Neutrophil (primary cell): ENCODE measurements around the gene PRDM5.

Source experiments
- H3K27ac ChIP-seq: fragments of 200-600 bp; sonication (generic); 2 replicates; pipeline ENCODE4 v1.5.1; 2016; ENCODE audit warnings: mild to moderate bottlenecking, moderate library complexity
- H3K27me3 ChIP-seq: fragments of 200-600 bp; sonication (generic); 2 replicates; pipeline ENCODE4 v1.6.0; 2016; ENCODE audit warnings: mild to moderate bottlenecking
- H3K36me3 ChIP-seq: fragments of 200-600 bp; sonication (generic); 2 replicates; pipeline ENCODE4 v1.5.1; 2017
- H3K4me1 ChIP-seq, 2 experiments: fragments of 200-600 bp in 1 of 2; sonication (generic) in 1 of 2; 1 replicate in 1 of 2; 2 replicates in 1 of 2; pipeline versions ENCODE4 v1.5.1 to v1.6.1; 2013 to 2016; ENCODE audit warnings: low read depth in 1 of 2, low read length in 1 of 2, mild to moderate bottlenecking in 1 of 2, moderate library complexity in 1 of 2; ENCODE audit not compliant: control insufficient read depth in 1 of 2, insufficient read depth in 1 of 2
- H3K4me3 ChIP-seq, 2 experiments: fragments of 200-600 bp in 1 of 2; sonication (generic) in 1 of 2; 1 replicate in 1 of 2; 2 replicates in 1 of 2; pipeline ENCODE4 v1.5.1; 2013 to 2016; ENCODE audit warnings: low read depth in 1 of 2, low read length in 1 of 2, mild to moderate bottlenecking in 1 of 2, moderate library complexity in 1 of 2
- H3K9me3 ChIP-seq: fragments of 200-600 bp; sonication (generic); 2 replicates; pipeline ENCODE4 v1.5.1; 2016
- TF ChIP-seq, protein P1 (sequence below): fragments of 200-600 bp; sonication (generic); IDR thresholded peaks from 2 replicates; pipeline ENCODE4 v1.5.1; 2016; ENCODE audit warnings: antibody characterized with exemption

PRDM5 gene

GRCh38 chr4:120760047-120760446, 162.5 kb downstream of the PRDM5 start:
- Histone ChIP-seq H3K27me3 (no peaks in the 10 kb centered on the region), H3K9me3 (no peaks in the 10 kb centered on the region), H3K4me3 (no peak overlapping the region), H3K27ac (no peak overlapping the region), H3K4me1 (no peaks in the 10 kb centered on the region), H3K36me3 (peaks cover 12% of the 10 kb centered on the region)
- TF ChIP-seq, protein P1, sequence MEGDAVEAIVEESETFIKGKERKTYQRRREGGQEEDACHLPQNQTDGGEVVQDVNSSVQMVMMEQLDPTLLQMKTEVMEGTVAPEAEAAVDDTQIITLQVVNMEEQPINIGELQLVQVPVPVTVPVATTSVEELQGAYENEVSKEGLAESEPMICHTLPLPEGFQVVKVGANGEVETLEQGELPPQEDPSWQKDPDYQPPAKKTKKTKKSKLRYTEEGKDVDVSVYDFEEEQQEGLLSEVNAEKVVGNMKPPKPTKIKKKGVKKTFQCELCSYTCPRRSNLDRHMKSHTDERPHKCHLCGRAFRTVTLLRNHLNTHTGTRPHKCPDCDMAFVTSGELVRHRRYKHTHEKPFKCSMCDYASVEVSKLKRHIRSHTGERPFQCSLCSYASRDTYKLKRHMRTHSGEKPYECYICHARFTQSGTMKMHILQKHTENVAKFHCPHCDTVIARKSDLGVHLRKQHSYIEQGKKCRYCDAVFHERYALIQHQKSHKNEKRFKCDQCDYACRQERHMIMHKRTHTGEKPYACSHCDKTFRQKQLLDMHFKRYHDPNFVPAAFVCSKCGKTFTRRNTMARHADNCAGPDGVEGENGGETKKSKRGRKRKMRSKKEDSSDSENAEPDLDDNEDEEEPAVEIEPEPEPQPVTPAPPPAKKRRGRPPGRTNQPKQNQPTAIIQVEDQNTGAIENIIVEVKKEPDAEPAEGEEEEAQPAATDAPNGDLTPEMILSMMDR, result no peak

DNA sequence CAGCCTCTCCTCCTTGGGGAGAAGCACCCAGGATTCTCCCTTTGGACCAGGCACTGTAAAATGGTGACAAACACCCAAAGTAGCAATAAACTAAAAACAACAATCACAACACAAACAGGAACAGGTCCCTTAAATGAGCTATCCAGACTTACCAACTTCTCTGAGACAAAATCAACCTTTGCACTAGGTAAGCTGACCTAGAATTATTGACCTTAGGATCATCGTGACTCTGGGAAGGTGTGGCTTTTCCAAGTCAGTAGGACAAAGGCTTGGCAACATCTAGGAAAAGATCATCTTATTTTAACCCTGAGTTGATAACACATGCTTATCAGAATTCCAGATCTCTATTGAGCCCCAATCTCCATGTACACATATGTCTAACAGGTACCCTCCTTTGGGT, 166.7 kb downstream of the PRDM5 start:
- no peak overlapping the region for H3K4me3 ChIP-seq
- H3K27me3 ChIP-seq, result no peaks in the 10 kb centered on the region
- H3K4me1 ChIP-seq, result peaks cover 0 to 4% of the 10 kb centered on the region in 2 experiments
- H3K36me3 ChIP-seq, result peaks cover 21% of the 10 kb centered on the region
- H3K27ac ChIP-seq, result no peak overlapping the region
- TF ChIP-seq, protein P1, result no peak
- no peaks in the 10 kb centered on the region for H3K9me3 ChIP-seq

GRCh38 chr4:120754590-120754989, 167.9 kb downstream of the PRDM5 start:
- TF ChIP-seq, protein P1, result no peak
- Histone ChIP-seq H3K27me3 (no peaks in the 10 kb centered on the region), H3K4me1 (peaks cover 0 to 4% of the 10 kb centered on the region in 2 experiments), H3K9me3 (no peaks in the 10 kb centered on the region), H3K4me3 (no peak overlapping the region), H3K36me3 (peaks cover 23% of the 10 kb centered on the region), H3K27ac (no peak overlapping the region)

- Histone ChIP-seq H3K9me3 (no peaks in the 10 kb centered on the region), H3K4me3 (no peak overlapping the region), H3K27ac (no peak overlapping the region), H3K4me1 (peaks cover 0 to 4% of the 10 kb centered on the region in 2 experiments), H3K36me3 (peaks cover 28% of the 10 kb centered on the region), H3K27me3 (no peaks in the 10 kb centered on the region)
- TF ChIP-seq, protein P1, result no peak
These were observed 168.7 kb downstream of the PRDM5 start for GRCh38 chr4:120753854-120754253.

DNA sequence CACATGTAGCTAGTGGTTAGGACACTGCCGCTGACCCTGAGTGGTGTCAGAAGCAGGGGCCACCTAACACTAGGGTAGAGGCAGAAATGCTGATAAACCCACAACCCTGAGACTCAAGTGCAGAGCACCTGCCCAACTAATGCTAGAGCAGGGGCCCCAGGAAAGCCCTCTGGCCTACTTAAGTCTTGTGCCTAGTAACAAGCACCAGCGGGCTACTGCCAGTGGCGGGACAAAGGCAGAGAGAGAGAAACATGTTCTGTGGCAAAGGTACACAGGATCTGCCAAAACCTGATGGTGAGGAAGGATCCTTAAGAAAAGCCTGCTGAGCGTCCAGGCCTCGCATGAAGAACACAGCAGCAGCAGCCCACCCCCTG, 172.4 kb downstream of the PRDM5 start:
- Histone ChIP-seq H3K4me1 (peaks cover 0 to 4% of the 10 kb centered on the region in 2 experiments), H3K27me3 (no peaks in the 10 kb centered on the region), H3K36me3 (peaks cover 22% of the 10 kb centered on the region), H3K27ac (no peak overlapping the region), H3K9me3 (no peaks in the 10 kb centered on the region), H3K4me3 (no peak overlapping the region)
- TF ChIP-seq, protein P1, result no peak
